CD4-positive, alpha-beta T cell treated with Interleukin-17A for 1 hour (primary cell): Measurements from ENCODE around the gene USP20.
A peak's percentile ranks its signal among the peaks of the same experiment; 100 is the strongest.
"Not testable (repeated sequence)": the region's sequence is repeated elsewhere in the genome, so short reads cannot be mapped to it uniquely, and the experiment has no call there.

Experiments
- DNase-seq: peaks from one replicate; pipeline ENCODE4 v3.0.0-alpha.2; 2020

Gene USP20

DNA sequence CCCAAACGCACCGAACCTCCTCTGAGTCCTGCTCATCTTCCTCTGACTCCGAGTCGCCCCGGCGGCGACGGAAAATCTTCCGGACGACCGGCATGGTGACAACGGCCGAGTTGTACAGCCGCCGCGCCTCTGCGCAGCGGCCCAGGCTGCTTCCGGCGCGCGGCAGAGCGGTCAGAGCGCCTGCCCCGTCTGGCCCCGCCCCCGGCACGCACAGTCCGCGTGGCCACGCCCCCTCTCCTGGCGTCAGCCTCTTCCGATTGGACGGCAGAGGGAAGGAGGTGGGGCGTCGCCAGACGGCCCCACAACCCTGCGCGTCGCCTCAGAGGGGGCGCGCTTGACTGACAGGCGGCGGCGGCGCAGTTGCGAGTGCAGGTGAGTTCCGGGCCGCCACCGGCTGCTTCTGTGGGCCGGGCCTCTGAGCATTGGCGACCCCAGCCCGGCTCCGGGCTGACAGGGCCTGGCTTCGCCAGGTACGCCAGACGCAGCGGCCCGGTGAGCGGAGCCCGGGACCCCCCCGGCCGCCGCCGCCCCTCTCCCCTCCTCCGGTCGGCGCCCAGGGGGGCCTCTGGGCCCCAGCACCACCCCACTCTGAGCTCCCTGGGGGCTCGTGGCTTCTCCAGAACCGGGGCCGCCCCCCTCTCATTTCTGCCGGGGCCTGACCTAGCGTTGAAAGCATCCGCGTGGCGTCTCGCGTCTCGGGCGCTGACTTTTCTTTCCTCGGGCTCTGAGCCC is at the start of gene USP20, which contains the start of gene C9orf78:
TSS of gene USP20 (plus strand) at position 331 of the 732 bp plus-strand sequence. CDS start 17,098 bp downstream, outside the sequence.
TSS of gene C9orf78 (minus strand) at position 148 of the 732 bp plus-strand sequence. CDS start at position 94, 54 bp downstream.
- DNase-seq = peak; percentile 97

DNA sequence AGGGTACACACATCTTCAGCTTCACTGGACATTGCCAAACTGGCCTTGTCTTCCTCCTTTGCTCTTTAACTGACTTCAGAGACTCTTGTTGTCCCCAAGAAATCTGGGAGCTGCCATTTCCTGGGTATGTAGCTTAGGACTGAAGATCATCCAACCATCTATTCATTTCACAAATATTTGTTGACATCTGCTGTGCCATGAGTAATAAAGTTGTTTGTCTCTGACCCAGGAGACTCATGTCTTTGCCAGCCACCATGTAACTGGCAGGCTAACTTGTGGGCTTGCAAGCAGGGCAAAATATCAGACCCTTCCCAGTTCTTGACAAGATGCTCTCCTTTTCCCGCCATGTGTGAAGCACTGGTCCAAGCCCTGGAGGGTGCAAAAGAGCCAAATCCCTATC is 49.4 kb upstream of the USP20 start:
- no peak for DNase-seq

DNA sequence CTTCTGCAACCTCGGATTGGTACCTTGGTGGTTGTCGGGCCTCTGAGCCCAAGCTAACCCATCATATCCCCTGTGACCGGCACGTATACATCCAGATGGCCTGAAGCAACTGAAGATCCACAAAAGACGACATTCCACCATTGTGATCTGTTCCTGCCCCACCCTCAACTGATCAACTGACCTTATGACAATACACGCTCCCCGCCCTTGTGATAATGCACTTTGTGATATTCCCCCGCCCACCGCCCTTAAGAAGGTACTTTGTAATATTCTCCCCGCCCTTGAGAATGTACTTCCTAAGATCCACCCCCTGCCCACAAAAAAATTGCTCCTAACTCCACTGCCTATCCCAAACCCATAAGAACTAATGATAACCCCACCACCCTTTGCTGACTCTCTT is 48.8 kb upstream of the USP20 start:
- DNase-seq = no peak

DNA sequence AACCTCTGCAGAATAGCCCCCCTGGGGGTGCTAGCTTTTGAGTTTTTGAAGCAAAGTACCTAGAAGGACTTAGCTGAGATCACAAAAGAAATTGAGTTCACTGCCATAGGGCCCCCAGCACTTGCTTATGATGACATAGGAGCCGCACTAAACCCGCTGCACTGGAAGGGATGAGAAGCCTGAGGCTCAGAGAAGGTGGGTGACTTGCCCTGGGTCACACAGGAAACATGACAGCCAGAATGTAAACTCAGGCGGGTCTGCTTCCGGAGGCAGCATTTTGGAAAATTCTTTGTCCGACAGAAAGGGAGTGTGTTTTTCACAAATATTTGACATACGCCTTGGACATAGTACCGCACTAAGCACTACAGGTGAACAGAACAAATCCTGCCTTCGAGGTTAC is 40.7 kb upstream of the USP20 start:
- no peak for DNase-seq

DNA sequence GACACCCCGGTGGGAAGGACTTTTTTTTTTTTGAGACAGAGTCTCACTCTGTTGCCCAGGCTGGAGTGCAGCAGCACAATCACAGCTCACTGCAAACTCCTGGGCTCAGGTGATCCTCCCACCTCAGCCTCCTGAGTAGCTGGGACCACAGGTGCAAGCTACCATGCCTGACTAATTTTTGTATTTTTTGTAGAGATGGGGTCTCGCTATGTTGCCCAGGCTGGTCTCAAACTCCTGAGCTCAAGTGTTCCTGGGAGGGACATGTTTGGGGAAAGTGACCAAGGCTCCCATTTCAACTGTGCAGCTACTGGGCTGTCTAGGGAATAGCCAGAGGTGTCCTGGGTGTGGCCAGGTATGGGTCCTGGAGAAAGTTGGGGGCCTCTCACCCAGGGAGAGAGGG is 39.2 kb upstream of the USP20 start:
- DNase-seq = not testable (repeated sequence)

DNA sequence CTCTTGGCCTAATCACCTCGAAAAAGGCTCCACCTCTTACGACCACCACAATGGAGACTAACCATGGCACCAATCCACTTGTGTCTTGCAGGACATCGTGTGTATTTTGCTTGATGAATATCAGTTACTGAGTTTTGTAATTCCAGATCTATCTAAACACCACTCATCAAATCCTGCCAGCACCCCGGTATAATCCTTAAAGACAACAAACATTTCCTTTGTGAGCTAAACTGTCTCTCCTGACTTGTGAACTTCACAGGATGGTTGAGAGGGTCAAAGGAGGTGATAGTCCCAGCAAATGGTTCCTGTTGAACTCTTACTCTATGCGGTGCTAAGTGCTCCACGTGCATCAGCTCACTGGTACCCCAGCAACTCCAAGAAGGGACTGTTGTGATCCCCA is 36.3 kb upstream of the USP20 start:
- no peak for DNase-seq

DNA sequence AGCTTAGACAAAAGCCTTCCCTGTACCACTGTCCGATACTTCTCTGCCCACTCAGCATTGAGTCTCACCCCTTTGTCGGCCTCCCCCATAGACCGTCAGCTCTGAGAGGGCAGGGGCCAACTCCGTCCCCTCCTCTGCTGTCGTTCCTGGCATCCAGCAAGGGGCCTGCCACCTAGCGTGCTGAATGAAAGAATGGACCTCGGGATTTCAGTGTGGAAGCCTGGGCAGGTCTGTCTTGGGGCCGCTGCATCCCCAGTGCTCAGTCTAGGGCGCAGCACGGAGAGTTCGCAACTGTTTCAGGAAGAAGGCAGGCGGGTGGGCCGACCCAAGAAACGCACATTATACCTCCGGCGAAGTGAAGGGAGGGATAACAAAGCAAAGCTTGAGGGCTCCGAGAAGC is 33.8 kb upstream of the USP20 start:
- no peak for DNase-seq

DNA sequence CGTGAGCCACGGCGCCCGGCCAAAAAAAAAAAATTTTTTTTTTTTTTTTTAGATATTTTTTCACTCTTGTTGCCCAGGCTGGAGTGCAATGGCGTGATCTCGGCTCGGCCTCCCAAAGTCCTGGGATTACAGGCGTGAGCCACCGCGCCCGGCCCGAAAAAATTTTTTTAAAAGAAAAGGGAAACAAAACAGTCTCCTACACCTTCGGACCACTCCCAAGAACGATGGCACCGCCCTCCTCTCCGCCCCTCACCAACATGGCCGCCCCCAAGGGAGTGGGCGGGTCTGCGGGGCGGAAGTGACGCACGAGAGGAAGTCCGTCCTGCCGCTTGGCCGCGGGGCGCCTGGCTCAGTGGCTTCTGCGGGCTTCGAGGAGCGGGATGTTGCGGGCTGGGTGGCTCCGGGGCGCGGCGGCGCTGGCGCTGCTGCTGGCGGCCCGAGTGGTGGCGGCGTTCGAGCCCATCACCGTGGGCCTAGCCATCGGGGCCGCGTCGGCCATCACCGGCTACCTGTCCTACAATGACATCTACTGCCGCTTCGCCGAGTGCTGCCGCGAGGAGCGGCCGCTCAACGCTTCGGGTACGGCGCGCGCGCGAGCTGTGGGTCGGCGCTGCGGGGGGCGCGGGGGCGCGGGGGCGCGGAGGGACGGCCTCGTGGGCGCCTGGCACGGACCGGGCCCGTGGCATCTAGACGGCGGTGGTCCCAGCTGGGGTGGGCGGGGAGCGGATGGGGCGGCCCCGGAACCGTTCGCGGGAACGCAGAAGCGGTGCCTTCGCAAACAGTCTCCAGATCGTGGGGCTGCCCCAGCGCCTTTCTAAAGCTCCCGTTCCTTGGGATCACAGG is 32.2 kb upstream of the USP20 start, which contains the start of gene TOR1B:
TSS of gene TOR1B (plus strand) at position 352 of the 843 bp plus-strand sequence. CDS start at position 381, 29 bp downstream.
- peak; percentile 96 for DNase-seq

DNA sequence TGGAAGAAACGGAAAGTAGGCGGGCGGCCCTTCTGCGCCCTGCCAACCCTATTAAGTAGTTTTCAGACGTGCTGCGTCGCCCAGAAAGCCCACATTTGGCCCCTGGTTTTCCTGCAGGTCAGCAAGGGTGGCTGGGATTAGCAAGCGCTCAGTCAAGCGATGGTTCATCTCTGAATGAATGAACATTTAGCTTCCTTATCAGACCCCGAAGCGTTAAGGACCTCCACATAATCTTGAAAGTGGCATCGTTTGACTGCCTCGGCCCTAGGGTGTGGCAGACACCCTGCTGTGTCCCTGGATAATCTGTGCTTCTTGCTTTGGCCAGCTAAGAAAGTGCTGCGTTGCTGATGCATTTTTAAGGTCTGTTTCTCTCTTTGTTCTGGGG is 31.6 kb upstream of the USP20 start:
- no peak for DNase-seq

DNA sequence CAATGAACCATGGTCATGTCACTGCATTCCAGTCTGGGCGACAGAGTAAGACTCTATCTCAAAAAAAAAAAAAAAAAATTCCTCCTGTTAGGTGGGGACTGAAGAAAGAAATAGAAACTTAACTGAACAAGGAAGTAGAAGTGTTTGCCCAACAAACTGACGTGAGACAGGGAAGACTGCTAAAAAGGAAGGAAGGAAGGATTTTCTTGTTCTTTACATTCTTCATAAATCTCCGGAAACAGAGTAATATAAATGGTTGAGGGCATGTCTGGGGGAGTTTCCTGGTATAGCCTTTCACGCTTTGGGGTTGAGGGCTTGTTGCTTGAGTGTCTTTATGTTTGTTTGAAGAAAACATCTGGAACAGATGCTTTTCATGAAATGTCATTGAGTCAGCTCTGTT is 29.2 kb upstream of the USP20 start:
- DNase-seq = no peak

DNA sequence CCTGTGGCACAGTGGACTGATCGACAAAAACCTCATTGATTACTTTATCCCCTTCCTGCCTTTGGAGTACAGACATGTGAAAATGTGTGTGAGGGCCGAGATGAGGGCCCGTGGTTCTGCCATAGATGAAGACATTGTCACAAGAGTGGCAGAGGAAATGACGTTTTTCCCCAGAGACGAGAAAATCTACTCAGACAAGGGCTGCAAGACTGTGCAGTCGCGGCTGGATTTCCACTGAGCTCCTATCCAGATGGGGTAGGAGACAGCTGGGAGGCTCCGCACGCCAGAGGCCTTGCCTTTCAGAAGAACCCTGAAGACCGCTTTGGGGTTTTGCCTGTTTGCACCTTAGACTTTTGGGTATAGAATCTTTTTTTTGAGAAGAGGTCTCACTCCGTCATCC is 25.9 kb upstream of the USP20 start:
- DNase-seq = no peak

DNA sequence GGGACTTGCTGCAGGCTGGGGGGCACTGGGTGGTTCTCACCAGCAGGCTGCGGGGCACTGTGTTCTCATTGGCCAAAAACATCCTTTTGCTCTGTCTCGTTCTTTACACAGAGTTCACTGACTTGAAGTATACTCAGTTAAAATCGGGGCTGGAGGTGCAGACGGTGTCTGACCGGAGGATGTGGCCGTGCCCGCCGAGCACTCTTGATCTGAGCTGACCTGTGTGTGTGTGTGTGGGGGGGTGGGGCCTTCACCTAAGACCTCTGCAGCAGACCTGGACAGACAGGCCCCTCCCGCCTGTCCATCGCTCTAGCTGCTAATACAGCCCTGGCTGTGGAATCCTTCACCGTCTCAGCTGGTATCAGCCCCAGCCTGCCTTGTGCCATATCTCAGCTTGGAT is 25.1 kb upstream of the USP20 start:
- DNase-seq = no peak

DNA sequence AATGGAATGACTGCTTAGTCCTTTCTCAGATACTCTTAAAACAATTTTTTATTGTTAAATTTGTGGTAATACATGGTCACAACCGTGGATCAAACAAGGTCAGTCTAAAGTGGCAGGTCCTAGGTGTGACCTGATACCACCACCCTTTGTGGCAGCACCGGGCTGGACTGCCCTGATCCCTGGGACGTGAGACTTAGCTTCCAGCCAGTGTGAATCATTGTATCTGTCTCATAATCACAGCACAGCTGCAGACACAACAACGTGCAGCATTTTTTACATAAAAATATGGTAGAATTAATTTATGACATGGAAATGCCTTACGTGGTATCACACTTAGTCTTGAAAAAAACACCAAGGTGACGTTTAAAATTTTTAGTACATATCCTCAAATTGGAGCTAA is 24.5 kb upstream of the USP20 start:
- DNase-seq = no peak

DNA sequence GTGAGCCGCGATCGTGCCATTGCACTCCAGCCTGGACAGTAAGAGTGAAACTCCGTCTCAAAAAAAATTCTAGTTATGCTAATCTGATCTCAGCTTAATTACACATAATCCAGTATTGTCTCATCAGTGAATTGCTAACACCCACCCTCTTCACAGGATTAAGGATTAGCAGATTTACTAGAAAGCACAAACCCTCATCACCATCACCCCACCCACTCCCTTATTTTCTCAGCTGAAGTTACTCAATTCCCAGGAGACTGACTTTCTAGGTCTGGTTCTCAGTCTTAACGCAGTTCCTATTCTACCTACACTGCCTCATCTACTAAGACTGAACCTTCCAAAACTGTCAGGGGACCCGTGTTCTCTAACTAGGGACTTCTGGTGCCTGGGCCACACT is 23.3 kb upstream of the USP20 start:
- no peak for DNase-seq

DNA sequence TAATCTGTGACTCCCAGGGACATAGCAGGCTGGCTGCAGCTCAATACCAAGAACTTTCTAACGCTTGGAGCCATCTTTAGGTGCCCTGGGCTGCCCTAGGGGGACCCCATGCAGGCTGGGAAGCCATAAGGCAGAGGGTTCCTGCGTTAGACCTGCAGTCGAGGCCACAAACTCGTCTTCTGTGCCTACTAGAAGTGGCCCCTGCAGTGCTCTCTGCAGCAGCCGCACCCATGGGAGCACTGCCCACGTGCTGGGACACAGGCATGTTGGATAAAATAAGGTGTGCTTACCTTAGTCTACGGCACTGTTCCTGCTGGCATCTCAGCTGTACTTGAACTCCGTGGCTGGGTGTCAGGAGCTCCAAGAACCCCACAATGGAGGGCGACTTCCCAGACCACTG is 22.9 kb upstream of the USP20 start:
- DNase-seq = no peak

DNA sequence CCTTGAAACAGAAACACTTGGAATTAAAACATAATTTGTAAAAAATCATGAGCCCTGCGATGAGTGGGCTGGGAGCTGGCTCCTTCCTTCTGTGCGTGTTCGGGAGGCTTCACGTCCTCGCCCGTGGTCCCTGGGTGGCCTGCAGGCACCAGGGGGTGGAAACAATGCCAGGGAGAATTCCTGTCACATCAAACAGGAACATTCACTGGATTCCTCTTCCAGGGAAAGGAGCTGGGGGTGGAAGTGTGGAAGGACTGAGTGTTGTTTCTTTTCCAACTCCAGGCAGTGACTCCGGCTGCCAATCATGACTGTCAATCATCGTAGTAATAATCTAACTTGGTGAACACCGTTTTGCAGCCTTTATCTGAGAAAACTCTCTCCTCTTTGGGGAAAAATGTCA is 21.6 kb upstream of the USP20 start:
- no peak for DNase-seq

DNA sequence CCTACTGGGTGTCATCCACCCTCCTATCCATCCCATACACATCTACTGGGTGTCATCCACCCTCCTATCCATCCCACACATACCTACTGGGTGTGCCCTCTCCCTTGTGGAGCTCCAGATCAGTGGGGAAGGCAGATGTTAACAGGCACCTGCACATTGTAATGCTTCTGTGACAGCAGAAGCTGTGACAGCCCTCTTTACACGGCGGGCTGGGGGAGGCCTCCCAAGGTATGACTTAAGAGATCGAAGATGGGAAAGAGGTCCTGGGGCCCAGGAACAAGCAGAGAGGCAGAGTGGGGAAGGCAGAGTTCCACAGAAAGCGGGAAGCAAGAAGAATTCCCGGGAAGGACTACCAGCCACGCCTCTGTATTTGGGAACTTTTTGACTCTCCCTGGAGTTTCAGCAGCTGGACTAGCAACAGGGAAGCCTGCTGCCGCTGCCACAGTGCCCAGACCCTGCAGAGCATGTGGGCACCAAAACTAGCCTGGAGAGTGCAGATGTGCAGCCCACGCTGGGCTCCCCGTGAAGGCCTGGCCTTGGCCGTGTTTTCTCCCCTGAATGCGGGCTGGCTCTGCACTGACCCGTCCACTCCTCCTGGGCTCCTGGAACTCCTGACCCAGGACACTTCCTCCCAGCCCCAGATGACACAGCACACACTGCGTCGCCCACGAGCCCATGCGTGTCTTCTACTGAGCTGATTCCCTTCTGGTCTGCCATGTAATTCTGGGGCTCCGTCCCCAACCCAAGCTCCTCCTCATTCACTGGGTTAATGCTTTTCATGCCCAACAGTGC is 20.6 kb upstream of the USP20 start:
- DNase-seq = no peak

DNA sequence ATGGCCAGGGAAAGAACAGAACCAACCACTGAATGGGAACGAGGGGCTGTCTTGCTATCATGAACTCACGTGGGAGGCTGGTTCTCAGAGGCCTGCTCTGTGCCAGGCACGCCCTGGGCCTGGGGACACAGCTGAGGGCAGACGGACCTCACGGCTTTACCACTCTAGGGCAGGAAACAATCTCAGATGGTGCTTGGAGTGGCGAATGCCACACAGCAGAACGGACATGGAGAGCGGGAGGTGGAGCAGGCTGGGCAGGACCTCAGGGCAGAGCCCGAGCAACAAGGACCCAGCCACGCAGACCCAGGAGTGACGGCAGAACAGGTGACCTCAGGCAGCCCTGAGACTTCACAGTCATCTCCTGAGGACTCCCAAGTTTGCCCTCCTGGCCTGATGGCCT is 20.0 kb upstream of the USP20 start:
- no peak for DNase-seq

DNA sequence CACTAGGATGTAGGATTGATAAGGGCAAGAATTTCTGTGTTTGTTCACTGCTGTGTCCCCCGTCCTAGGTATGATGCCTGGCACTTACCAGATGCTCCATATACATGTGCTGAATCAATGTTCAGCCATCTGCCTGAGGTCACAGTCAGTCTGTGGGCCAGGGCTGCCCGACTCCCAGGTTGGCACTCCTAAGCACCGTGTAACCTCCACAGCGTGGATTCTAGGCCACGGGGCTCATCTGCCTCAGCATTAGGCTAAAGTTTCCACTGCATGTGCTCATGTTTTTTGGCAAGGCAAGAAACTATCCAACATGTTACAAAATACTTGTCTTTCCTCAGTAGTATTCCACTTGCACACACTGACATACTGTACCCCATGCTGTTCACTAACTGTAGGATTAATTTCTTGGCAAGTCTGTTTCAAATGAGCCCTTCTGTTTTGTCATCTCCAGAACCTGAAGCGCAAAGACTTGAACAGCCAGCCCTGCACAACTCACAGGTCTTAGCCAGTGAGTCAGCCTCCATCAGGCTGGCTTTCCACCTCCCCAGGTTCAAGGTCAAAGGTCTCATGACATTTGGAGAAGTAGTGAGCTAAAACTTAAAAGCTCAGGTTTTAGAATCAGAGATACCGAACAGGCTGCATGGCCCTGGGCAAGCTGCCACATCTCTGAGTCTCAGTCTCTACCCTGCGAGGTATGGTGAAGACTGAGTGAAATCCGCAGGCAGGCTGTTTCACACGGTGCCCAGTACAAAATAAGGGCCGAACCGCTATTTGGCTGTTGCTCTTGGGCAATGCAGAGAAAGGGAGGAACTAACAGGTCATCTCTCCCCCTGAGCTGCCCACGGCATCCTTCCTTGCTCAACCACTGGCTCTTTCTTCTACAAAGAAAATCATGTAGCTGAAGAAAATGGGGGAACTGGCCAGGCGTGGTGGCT is 18.5 kb upstream of the USP20 start:
- DNase-seq = no peak

DNA sequence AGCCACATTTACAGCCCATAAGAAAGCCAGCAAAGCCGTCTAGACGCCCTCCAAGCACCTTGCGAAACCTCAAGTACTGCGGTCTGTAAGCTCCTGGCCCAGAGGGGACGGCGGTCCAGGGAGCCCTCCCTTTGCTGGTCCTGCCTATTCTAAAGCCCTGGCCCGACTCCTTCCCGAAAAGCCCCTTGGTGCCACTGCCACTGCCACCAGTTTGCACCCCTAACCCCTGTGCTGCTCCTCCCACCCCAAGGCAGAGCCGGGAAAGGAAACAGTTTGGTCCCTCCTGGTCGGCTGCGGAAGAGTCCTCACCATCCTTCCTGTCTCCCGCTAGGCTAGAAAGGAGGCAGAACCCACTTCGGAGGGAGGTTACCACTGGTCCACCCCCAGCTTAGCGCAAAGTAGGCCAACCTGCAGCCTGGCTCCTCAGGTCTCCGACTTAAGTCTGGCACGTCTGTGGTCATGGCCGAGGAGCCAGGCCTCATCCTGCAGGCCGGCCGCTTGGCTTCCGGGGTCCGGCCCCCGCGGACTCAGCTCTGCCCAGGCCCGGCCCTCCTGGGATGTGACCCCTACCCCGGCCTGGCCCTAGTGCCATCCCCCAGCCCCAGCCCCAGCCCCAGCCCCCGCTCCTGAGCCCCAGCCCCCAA is 12.2 kb upstream of the USP20 start:
- DNase-seq = peak; percentile 30

DNA sequence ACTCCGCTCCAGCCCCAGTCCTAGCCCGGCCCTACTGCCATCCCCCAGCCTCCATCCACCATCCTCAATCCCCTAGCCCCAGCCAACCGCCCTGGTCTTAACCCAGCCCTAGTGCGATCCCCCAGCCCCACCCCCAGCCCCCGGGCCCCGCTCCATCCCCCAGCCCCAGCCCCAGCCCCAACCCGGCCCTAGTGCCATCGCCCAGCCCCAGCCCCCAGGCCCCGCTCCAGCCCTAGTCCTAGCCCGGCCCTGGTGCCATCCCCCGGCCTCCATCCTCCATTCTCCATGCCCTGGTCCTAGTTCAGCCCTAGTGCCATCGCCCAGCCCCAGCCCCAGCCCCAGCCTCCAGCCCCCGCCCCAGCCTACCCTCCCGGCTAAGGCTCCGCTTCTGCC is 11.7 kb upstream of the USP20 start:
- no peak for DNase-seq
